ENCODE measurements around the gene MRAS. TPM values are rescaled to one million over a fixed set of nuclear protein-coding genes. Genes with fewer than 3 reads are reported as not detected.

Gene MRAS
- total RNA-seq, 1 experiment from 2014 or later: 2.4 TPM

GRCh38 chr3:138364356-138365252 is 16.2 kb downstream of the MRAS start:
- no peaks in the 10 kb centered on the region for H3K9me3 ChIP-seq (ENCODE audit: insufficient read depth, low read depth)
- no peaks in the 10 kb centered on the region; the same call in 1 of the 2 replicates for H3K27me3 ChIP-seq (ENCODE audit: insufficient read depth, low read depth)
- H2AFZ ChIP-seq: no peak overlapping the region
- no TSS peak for BruUV-seq (replicated peaks)
- ChIA-PET POLR2A (ENCODE audit: unreplicated experiment) (no interaction called here), CTCF (no interaction called here)
- no peak for DNase-seq
- H3K4me1 ChIP-seq (replicated peaks; ENCODE audit: insufficient read depth): no peaks in the 10 kb centered on the region
- no peak overlapping the region for H3K27ac ChIP-seq
- H3K4me2 ChIP-seq: no peak overlapping the region
- intact Hi-C loops (cut with micrococcal nuclease; ENCODE audit: unreplicated experiment): no loop called here
- H3F3A ChIP-seq (ENCODE audit: insufficient read depth, low read depth): no peaks in the 10 kb centered on the region
- H3K79me2 ChIP-seq (ENCODE audit: low read depth): no peaks in the 10 kb centered on the region
- no peak for TF ChIP-seq EZH2 (IDR thresholded peaks at IDR 0.05; ENCODE audit: low read depth)
- TF ChIP-seq CTCF (conservative IDR thresholded peaks at IDR 0.05): no peak
- no peak overlapping the region for H3K4me3 ChIP-seq
- H3K36me3 ChIP-seq (ENCODE audit: low read depth): no peaks in the 10 kb centered on the region
- no peaks in the 10 kb centered on the region for H4K20me1 ChIP-seq (ENCODE audit: insufficient read depth)
- no peaks in the 10 kb centered on the region for H3K9me2 ChIP-seq (ENCODE audit: insufficient read depth)

GRCh38 chr3:138365253-138365555 is 16.8 kb downstream of the MRAS start:
- no peaks in the 10 kb centered on the region for H3K36me3 ChIP-seq (ENCODE audit: low read depth)
- no peaks in the 10 kb centered on the region for H3K9me3 ChIP-seq (ENCODE audit: insufficient read depth, low read depth)
- no peak overlapping the region for H3K4me2 ChIP-seq
- H3F3A ChIP-seq (ENCODE audit: insufficient read depth, low read depth): no peaks in the 10 kb centered on the region
- intact Hi-C loops (cut with micrococcal nuclease; ENCODE audit: unreplicated experiment): no loop called here
- TF ChIP-seq CTCF (conservative IDR thresholded peaks at IDR 0.05) (no peak), EZH2 (IDR thresholded peaks at IDR 0.05; ENCODE audit: low read depth) (no peak)
- H3K4me1 ChIP-seq (replicated peaks; ENCODE audit: insufficient read depth): no peaks in the 10 kb centered on the region
- no TSS peak for BruUV-seq (replicated peaks)
- no peak overlapping the region for H3K4me3 ChIP-seq
- no peak for DNase-seq
- H3K27ac ChIP-seq: no peak overlapping the region
- ChIA-PET POLR2A (ENCODE audit: unreplicated experiment) (no interaction called here), CTCF (no interaction called here)
- H3K27me3 ChIP-seq (ENCODE audit: insufficient read depth, low read depth): no peaks in the 10 kb centered on the region
- no peak overlapping the region for H2AFZ ChIP-seq
- H4K20me1 ChIP-seq (ENCODE audit: insufficient read depth): no peaks in the 10 kb centered on the region
- H3K9me2 ChIP-seq (ENCODE audit: insufficient read depth): no peaks in the 10 kb centered on the region
- no peaks in the 10 kb centered on the region for H3K79me2 ChIP-seq (ENCODE audit: low read depth)

- Histone ChIP-seq H3K27ac (no peak overlapping the region), H3K4me3 (no peak overlapping the region), H3F3A (ENCODE audit: insufficient read depth, low read depth) (no peaks in the 10 kb centered on the region), H4K20me1 (ENCODE audit: insufficient read depth) (no peaks in the 10 kb centered on the region), H3K36me3 (ENCODE audit: low read depth) (no peaks in the 10 kb centered on the region), H2AFZ (no peak overlapping the region), H3K4me2 (no peak overlapping the region), H3K79me2 (ENCODE audit: low read depth) (no peaks in the 10 kb centered on the region), H3K4me1 (replicated peaks; ENCODE audit: insufficient read depth) (no peaks in the 10 kb centered on the region), H3K9me2 (ENCODE audit: insufficient read depth) (no peaks in the 10 kb centered on the region), H3K27me3 (ENCODE audit: insufficient read depth, low read depth) (no peaks in the 10 kb centered on the region), H3K9me3 (ENCODE audit: insufficient read depth, low read depth) (no peaks in the 10 kb centered on the region)
- BruUV-seq (replicated peaks): no TSS peak
- POLR2A ChIA-PET (ENCODE audit: unreplicated experiment): no interaction called here
- intact Hi-C loops (cut with micrococcal nuclease; ENCODE audit: unreplicated experiment): no loop called here
- CTCF ChIA-PET: interaction anchor here (0.6 kb wide), 1 partner anchor 251 kb away, joined by 3 read pairs; the partner anchor contains the start of gene DZIP1L
- TF ChIP-seq CTCF (conservative IDR thresholded peaks at IDR 0.05) (no peak), EZH2 (IDR thresholded peaks at IDR 0.05; ENCODE audit: low read depth) (no peak)
- no peak for DNase-seq
Observed at GRCh38 chr3:138366006-138366759, 17.8 kb downstream of the MRAS start.
